Activated CD4-positive, alpha-beta T cell treated with anti-CD3 and anti-CD28 coated beads for 36 hours (primary cell): ENCODE measurements around the gene GRB10. TPM values are rescaled to one million over a fixed set of nuclear protein-coding genes. Genes with fewer than 3 reads are reported as not detected.

Source experiments
- ATAC-seq: fragments of 200-7000 bp; cut with Tn5 transposase; one replicate; pipeline ENCODE4 v1.10.0; 2021; ENCODE audit warnings: mild to moderate bottlenecking, moderate library complexity
- CTCF ChIA-PET: fragments of 350-600 bp; sonication (Branson Sonifier 250); formaldehyde crosslinking; loops from one replicate; lab custom pipeline; 2021; ENCODE audit warnings: antibody characterized with exemption; lab: Charles Lee
- POLR2A ChIA-PET: fragments of 350-600 bp; sonication (Branson Sonifier 250); formaldehyde crosslinking; loops from one replicate; lab custom pipeline; 2021; ENCODE audit warnings: antibody characterized with exemption, inconsistent platforms; lab: Charles Lee
- DNase-seq: peaks from one replicate; pipeline ENCODE4 v3.0.0-alpha.2; 2020
- H3K27ac Mint-ChIP-seq: one replicate; pipeline ENCODE4 v1.8.0; 2021; ENCODE audit warnings: mixed read lengths
- H3K27me3 Mint-ChIP-seq: one replicate; pipeline ENCODE4 v1.8.0; 2021; ENCODE audit warnings: mixed read lengths
- H3K36me3 Mint-ChIP-seq: one replicate; pipeline ENCODE4 v1.8.0; 2021; ENCODE audit warnings: low read depth, mixed read lengths
- H3K4me1 Mint-ChIP-seq: one replicate; pipeline ENCODE4 v1.8.0; 2021; ENCODE audit warnings: mixed read lengths
- H3K4me3 Mint-ChIP-seq: one replicate; pipeline ENCODE4 v1.8.0; 2021; ENCODE audit warnings: mild to moderate bottlenecking, moderate library complexity, mixed read lengths
- H3K9me3 Mint-ChIP-seq: one replicate; pipeline ENCODE4 v1.8.0; 2021; ENCODE audit warnings: low read depth, mixed read lengths
- intact Hi-C, 2 experiments: fragments of 100-400 bp; cut with DNase I in 1 of 2; cut with micrococcal nuclease in 1 of 2; formaldehyde crosslinking; loops; one replicate each; pipeline versions ENCODE4 v1.14.2 to v1.15.1; 2022 to 2024; cut with DNase I, micrococcal nuclease
- total RNA-seq, 2 experiments: library from RNA; stranded (reverse); gene quantifications; one replicate each; pipeline ENCODE4 v1.2.3, GENCODE V29; 2021

GRB10 gene
- total RNA-seq, 2 experiments from 2014 or later: 9.5 to 11.9 TPM

GRCh38 chr7:50621973-50622490 is 160.7 kb downstream of the GRB10 start:
- CTCF ChIA-PET: interaction anchor here (0.9 to 2.8 kb wide), 3 partner anchors 9 to 12 kb away, joined by 3 to 11 read pairs (median 6); no protein-coding TSS in a partner anchor
- H3K27me3 Mint-ChIP-seq: peaks cover 2% of the 10 kb centered on the region
- H3K36me3 Mint-ChIP-seq: no peaks in the 10 kb centered on the region
- no peak overlapping the region for H3K27ac Mint-ChIP-seq
- ATAC-seq (no peak), DNase-seq (no peak)
- H3K4me1 Mint-ChIP-seq: no peaks in the 10 kb centered on the region
- POLR2A ChIA-PET: no interaction called here
- intact Hi-C loops: no loop called here
- H3K9me3 Mint-ChIP-seq: no peaks in the 10 kb centered on the region
- H3K4me3 Mint-ChIP-seq: no peak overlapping the region

GRCh38 chr7:50621206-50621605 is 161.5 kb downstream of the GRB10 start:
- Mint-ChIP-seq H3K4me1 (no peaks in the 10 kb centered on the region), H3K4me3 (no peak overlapping the region)
- POLR2A ChIA-PET: no interaction called here

GRCh38 chr7:50620433-50620832 is 162.3 kb downstream of the GRB10 start:
- H3K27ac Mint-ChIP-seq: no peak overlapping the region
- no peak overlapping the region for H3K4me3 Mint-ChIP-seq
- intact Hi-C loops: no loop called here
- no peaks in the 10 kb centered on the region for H3K9me3 Mint-ChIP-seq
- CTCF ChIA-PET: no interaction called here
- H3K36me3 Mint-ChIP-seq: no peaks in the 10 kb centered on the region
- peaks cover 1% of the 10 kb centered on the region for H3K27me3 Mint-ChIP-seq
- POLR2A ChIA-PET: no interaction called here
- DNase-seq (no peak), ATAC-seq (no peak)
- no peaks in the 10 kb centered on the region for H3K4me1 Mint-ChIP-seq

More at GRCh38 chr7:50621206-50621605, 161.5 kb downstream of the GRB10 start:
- Mint-ChIP-seq H3K27me3 (peaks cover 2% of the 10 kb centered on the region), H3K36me3 (no peaks in the 10 kb centered on the region), H3K9me3 (no peaks in the 10 kb centered on the region), H3K27ac (no peak overlapping the region)
- DNase-seq (no peak), ATAC-seq (no peak)
- intact Hi-C loops: no loop called here
- CTCF ChIA-PET: interaction anchor here (2.8 kb wide), 1 partner anchor 13 kb away, joined by 11 read pairs; no protein-coding TSS in a partner anchor

- no peaks in the 10 kb centered on the region for H3K36me3 Mint-ChIP-seq
- H3K27ac Mint-ChIP-seq: no peak overlapping the region
- intact Hi-C loops: no loop called here
- no peak for DNase-seq
- no peaks in the 10 kb centered on the region for H3K27me3 Mint-ChIP-seq
- POLR2A ChIA-PET: no interaction called here
- no peak for ATAC-seq
- CTCF ChIA-PET: interaction anchor here (1.0 kb wide), 1 partner anchor 13 kb away, joined by 3 read pairs; no protein-coding TSS in a partner anchor
- no peak overlapping the region for H3K4me3 Mint-ChIP-seq
- no peaks in the 10 kb centered on the region for H3K9me3 Mint-ChIP-seq
- no peaks in the 10 kb centered on the region for H3K4me1 Mint-ChIP-seq
Observed at GRCh38 chr7:50619684-50620083, 163.0 kb downstream of the GRB10 start.

GRCh38 chr7:50618281-50618680 is 164.4 kb downstream of the GRB10 start:
- Mint-ChIP-seq H3K27me3 (no peaks in the 10 kb centered on the region), H3K4me1 (no peaks in the 10 kb centered on the region), H3K4me3 (no peak overlapping the region), H3K36me3 (no peaks in the 10 kb centered on the region), H3K9me3 (no peaks in the 10 kb centered on the region), H3K27ac (no peak overlapping the region)
- ATAC-seq (no peak), DNase-seq (no peak)
- POLR2A ChIA-PET: no interaction called here
- CTCF ChIA-PET: interaction anchor here (0.6 to 1.7 kb wide), 3 partner anchors 15 to 30 kb away, joined by 3 to 5 read pairs (median 4); no protein-coding TSS in a partner anchor
- intact Hi-C loops: no loop called here

GRCh38 chr7:50615519-50616080 is 167.1 kb downstream of the GRB10 start:
- intact Hi-C loops: no loop called here
- H3K4me3 Mint-ChIP-seq: no peak overlapping the region
- H3K4me1 Mint-ChIP-seq: peaks cover 10% of the 10 kb centered on the region
- ATAC-seq (no peak), DNase-seq (no peak)
- ChIA-PET POLR2A (interaction anchor here (0.6 kb wide), 1 partner anchor 497 kb away, joined by 3 read pairs; no protein-coding TSS in a partner anchor), CTCF (interaction anchor here (0.7 to 2.3 kb wide), 6 partner anchors 15 to 149 kb away, joined by 3 to 7 read pairs (median 4); no protein-coding TSS in a partner anchor)
- H3K36me3 Mint-ChIP-seq: no peaks in the 10 kb centered on the region
- H3K9me3 Mint-ChIP-seq: no peaks in the 10 kb centered on the region
- H3K27me3 Mint-ChIP-seq: peaks cover 3% of the 10 kb centered on the region
- no peak overlapping the region for H3K27ac Mint-ChIP-seq

- H3K36me3 Mint-ChIP-seq: no peaks in the 10 kb centered on the region
- no peaks in the 10 kb centered on the region for H3K9me3 Mint-ChIP-seq
- ChIA-PET POLR2A (no interaction called here), CTCF (interaction anchor here (0.6 to 1.5 kb wide), 4 partner anchors 19 to 441 kb away, joined by 3 to 5 read pairs (median 4); no protein-coding TSS in a partner anchor)
- H3K27ac Mint-ChIP-seq: no peak overlapping the region
- no peak overlapping the region for H3K4me3 Mint-ChIP-seq
- H3K27me3 Mint-ChIP-seq: peaks cover 3% of the 10 kb centered on the region
- DNase-seq (peak; percentile 25), ATAC-seq (no peak)
- intact Hi-C loops: loop anchor here (5.0 kb wide), 6 partner anchors 47 to 527 kb away; partner anchors contain the start of gene ZPBP (in 1 of the 2)
- peaks cover 17% of the 10 kb centered on the region for H3K4me1 Mint-ChIP-seq
Observed at GRCh38 chr7:50614721-50615518, 167.8 kb downstream of the GRB10 start.

- no peak for DNase-seq
- no peak for ATAC-seq
- peaks cover 19% of the 10 kb centered on the region for H3K4me1 Mint-ChIP-seq
- no peak overlapping the region for H3K4me3 Mint-ChIP-seq
- ChIA-PET POLR2A (no interaction called here), CTCF (interaction anchor here (1.2 kb wide), 1 partner anchor 9 kb away, joined by 3 read pairs; no protein-coding TSS in a partner anchor)
- no peaks in the 10 kb centered on the region for H3K9me3 Mint-ChIP-seq
- H3K27me3 Mint-ChIP-seq: peaks cover 3% of the 10 kb centered on the region
- intact Hi-C loops: loop anchor here (5.0 kb wide), 6 partner anchors 49 to 529 kb away; partner anchors contain the start of gene ZPBP (in 1 of the 2)
- no peak overlapping the region for H3K27ac Mint-ChIP-seq
- no peaks in the 10 kb centered on the region for H3K36me3 Mint-ChIP-seq
Observed at GRCh38 chr7:50613473-50613872, 169.2 kb downstream of the GRB10 start.

GRCh38 chr7:50612704-50613103 is 170.0 kb downstream of the GRB10 start:
- no peak overlapping the region for H3K4me3 Mint-ChIP-seq
- H3K27ac Mint-ChIP-seq: no peak overlapping the region
- H3K36me3 Mint-ChIP-seq: peaks cover under 1% of the 10 kb centered on the region
- DNase-seq (no peak), ATAC-seq (no peak)
- peaks cover 26% of the 10 kb centered on the region for H3K4me1 Mint-ChIP-seq
- H3K27me3 Mint-ChIP-seq: peaks cover 3% of the 10 kb centered on the region
- no peaks in the 10 kb centered on the region for H3K9me3 Mint-ChIP-seq
- ChIA-PET POLR2A (no interaction called here), CTCF (interaction anchor here (1.2 to 1.8 kb wide), 2 partner anchors 10 to 11 kb away, joined by 3 to 5 read pairs; no protein-coding TSS in a partner anchor)
- intact Hi-C loops: loop anchor here (5.0 kb wide), 6 partner anchors 50 to 530 kb away; partner anchors contain the start of gene ZPBP (in 1 of the 2)

- no peak overlapping the region for H3K4me3 Mint-ChIP-seq
- ATAC-seq (peak; percentile 80), DNase-seq (peak; percentile 69)
- H3K27me3 Mint-ChIP-seq: peaks cover 3% of the 10 kb centered on the region
- POLR2A ChIA-PET: no interaction called here
- no peak overlapping the region for H3K27ac Mint-ChIP-seq
- peaks cover 3% of the 10 kb centered on the region for H3K36me3 Mint-ChIP-seq
- CTCF ChIA-PET: interaction anchor here (0.6 to 1.1 kb wide), 2 partner anchors 22 to 468 kb away, joined by 3 to 5 read pairs; no protein-coding TSS in a partner anchor
- peaks cover 29% of the 10 kb centered on the region for H3K4me1 Mint-ChIP-seq
- intact Hi-C loops: loop anchor here (5.0 kb wide), 6 partner anchors 52 to 532 kb away; partner anchors contain the start of gene ZPBP (in 1 of the 2)
- H3K9me3 Mint-ChIP-seq: no peaks in the 10 kb centered on the region
Observed at GRCh38 chr7:50610521-50611277, 172.0 kb downstream of the GRB10 start.
